Smooth muscle cell of the pulmonary artery (primary cell): ENCODE data around the gene C20orf173. TPM values are rescaled to one million over a fixed set of nuclear protein-coding genes. Genes with fewer than 3 reads are reported as not detected.

Source experiments
- total RNA-seq: library from RNA; depleted of rRNA; stranded (reverse); fragments of >200 nt; gene quantifications from 2 replicates; pipeline ENCODE4 v1.2.3, GENCODE V29; 2014

The C20orf173 gene, protein sequence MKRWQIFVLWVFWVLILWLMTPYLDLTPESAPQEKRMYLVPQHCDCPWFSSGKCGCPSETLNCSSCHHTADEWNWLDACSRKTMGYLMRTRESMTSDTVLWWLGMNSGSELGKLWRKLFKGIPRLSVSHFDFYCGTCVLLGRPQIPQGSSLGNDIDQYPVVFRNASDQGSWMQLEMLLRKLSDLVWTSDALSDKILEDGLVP
- not detected in 2 replicates for total RNA-seq

DNA sequence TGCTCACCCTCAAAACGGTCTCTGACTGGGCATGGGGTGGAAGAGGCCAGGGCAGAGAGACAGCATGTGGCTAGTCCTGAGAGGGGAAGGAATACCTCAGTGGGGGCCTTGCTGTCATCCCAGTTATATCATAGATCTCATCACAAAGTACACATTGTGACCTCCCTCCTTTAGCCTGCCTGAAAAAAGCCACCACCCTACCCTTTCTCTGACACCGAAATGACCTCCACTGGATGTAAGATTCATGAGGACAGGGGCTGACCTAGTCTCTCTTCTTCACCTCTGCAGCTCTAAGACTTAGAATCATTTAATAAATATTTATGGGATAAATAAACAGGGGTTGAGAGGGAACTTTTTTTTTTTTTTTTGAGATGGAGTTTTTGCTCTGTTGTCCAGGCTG is at the start of gene C20orf173:
Gene C20orf173 (minus strand): TSS at position 101 of the 400 bp plus-strand sequence. CDS start 279 bp downstream, outside the sequence.

DNA sequence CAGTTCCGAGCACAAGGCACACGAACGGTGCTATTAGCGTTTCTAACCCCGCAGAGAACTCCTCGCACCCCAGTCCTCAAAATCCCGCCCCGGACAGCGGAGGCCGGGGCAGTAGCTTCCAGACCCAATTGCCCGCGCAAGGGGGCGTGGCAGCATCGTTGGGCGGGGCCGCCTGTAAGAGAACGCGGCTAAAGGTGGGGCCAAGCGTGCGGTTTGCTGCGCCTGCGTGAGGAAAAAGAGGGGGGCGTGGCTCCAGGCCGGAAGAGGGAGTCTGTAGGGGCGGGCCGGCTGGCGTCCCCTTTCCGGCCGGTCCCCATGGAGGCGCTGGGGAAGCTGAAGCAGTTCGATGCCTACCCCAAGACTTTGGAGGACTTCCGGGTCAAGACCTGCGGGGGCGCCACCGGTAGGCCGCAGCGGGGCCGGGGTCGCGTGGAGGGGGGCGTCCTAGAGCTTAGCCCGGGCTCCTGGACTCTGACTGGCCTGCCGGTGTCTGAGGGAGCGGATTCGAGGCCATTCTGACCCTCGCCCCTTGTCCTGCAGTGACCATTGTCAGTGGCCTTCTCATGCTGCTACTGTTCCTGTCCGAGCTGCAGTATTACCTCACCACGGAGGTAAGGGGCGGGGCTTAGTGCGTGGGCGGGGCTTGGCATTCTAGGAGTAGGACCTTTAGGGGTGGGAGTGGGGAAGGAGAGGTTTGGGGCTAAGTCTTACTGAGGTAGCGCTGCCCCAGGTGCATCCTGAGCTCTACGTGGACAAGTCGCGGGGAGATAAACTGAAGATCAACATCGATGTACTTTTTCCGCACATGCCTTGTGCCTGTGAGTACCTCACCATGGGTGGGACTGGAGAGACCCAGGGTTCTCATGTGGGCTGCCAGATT is 12.6 kb upstream of the C20orf173 start, which contains the start of gene ERGIC3:
Gene ERGIC3 (plus strand): TSS at position 296 of the 880 bp plus-strand sequence. CDS start 20 bp downstream, at position 316.

Other genes starting within 250 kb of the C20orf173 start
- 95.8 and 118 TPM in 2 replicates for gene EIF6, start 244.9 kb downstream of the C20orf173 start, total RNA-seq
- not detected in 2 replicates for gene FAM83C, start 237.2 kb downstream of the C20orf173 start, total RNA-seq
- 32.7 and 51.6 TPM in 2 replicates for gene UQCC1, start 117.7 kb downstream of the C20orf173 start, total RNA-seq
- gene GDF5, start 91.4 kb downstream of the C20orf173 start, total RNA-seq = 19.0 and 41.3 TPM in 2 replicates
- 38.4 and 61.1 TPM in 2 replicates for gene CEP250, start 74.1 kb downstream of the C20orf173 start, total RNA-seq
- 479 and 518 TPM in 2 replicates for gene ERGIC3, start 12.4 kb upstream of the C20orf173 start, total RNA-seq
- gene SPAG4, start 86.2 kb upstream of the C20orf173 start, total RNA-seq = 18.4 and 23.3 TPM in 2 replicates
- 103 and 159 TPM in 2 replicates for gene CPNE1, start 135.2 kb upstream of the C20orf173 start, total RNA-seq
- gene RBM12, start 135.2 kb upstream of the C20orf173 start, total RNA-seq = 39.8 and 40.2 TPM in 2 replicates
- gene NFS1, start 169.7 kb upstream of the C20orf173 start, total RNA-seq = 55.8 and 61.7 TPM in 2 replicates
- 98.0 and 100 TPM in 2 replicates for gene ROMO1, start 169.8 kb upstream of the C20orf173 start, total RNA-seq
- gene RBM39, start 212.6 kb upstream of the C20orf173 start, total RNA-seq = 237 and 252 TPM in 2 replicates
- gene PHF20, start 242.4 kb upstream of the C20orf173 start, total RNA-seq = 43.9 and 53.5 TPM in 2 replicates